ENCODE results near the gene POLR3C. TPM values are rescaled to one million over a fixed set of nuclear protein-coding genes. Genes with fewer than 3 reads are reported as not detected.
A peak's percentile ranks its signal among the peaks of the same experiment; 100 is the strongest.

Gene POLR3C
- total RNA-seq, 1 donor from 2014 or later, result 49.2 TPM

GRCh38 chr1:145858238-145858900, 34.4 kb downstream of the POLR3C start:
- peak overlapping the region; percentile 87 for H3K4me3 ChIP-seq (ENCODE audit: low read depth, low read length)
- TF ChIP-seq CTCF (conservative IDR thresholded peaks at IDR 0.05; ENCODE audit: low read depth, low read length), result no peak
- no peak for DNase-seq (ENCODE audit: low read depth)

GRCh38 chr1:145858901-145859490, 35.0 kb downstream of the POLR3C start, which contains the start of gene PIAS3:
PIAS3 (minus strand) TSS chr1:145859081; CDS start chr1:145858990, 91 bp downstream.
- TF ChIP-seq CTCF (conservative IDR thresholded peaks at IDR 0.05; ENCODE audit: low read depth, low read length), result no peak
- peak; percentile 13 for DNase-seq (ENCODE audit: low read depth)
- H3K4me3 ChIP-seq (ENCODE audit: low read depth, low read length), result peak within 1 kb of the TSS; percentile 87

GRCh38 chr1:145859491-145860023, 35.6 kb downstream of the POLR3C start:
- peak; percentile 4 for TF ChIP-seq CTCF (conservative IDR thresholded peaks at IDR 0.05; ENCODE audit: low read depth, low read length)
- DNase-seq (ENCODE audit: low read depth), result peak; percentile 38
- H3K4me3 ChIP-seq (ENCODE audit: low read depth, low read length), result peak overlapping the region; percentile 87

- no peak overlapping the region for H3K4me3 ChIP-seq (ENCODE audit: low read depth, low read length)
- no peak for TF ChIP-seq CTCF (conservative IDR thresholded peaks at IDR 0.05; ENCODE audit: low read depth, low read length)
- DNase-seq (ENCODE audit: low read depth), result no peak
Measured at GRCh38 chr1:145863282-145864018, 39.5 kb downstream of the POLR3C start.

- DNase-seq (ENCODE audit: low read depth), result no peak
- TF ChIP-seq CTCF (conservative IDR thresholded peaks at IDR 0.05; ENCODE audit: low read depth, low read length), result no peak
- H3K4me3 ChIP-seq (ENCODE audit: low read depth, low read length), result no peak overlapping the region
Measured at GRCh38 chr1:145868232-145868631, 44.2 kb downstream of the POLR3C start.

- peak overlapping the region; percentile 43 for H3K4me3 ChIP-seq (ENCODE audit: low read depth, low read length)
- no peak for TF ChIP-seq CTCF (conservative IDR thresholded peaks at IDR 0.05; ENCODE audit: low read depth, low read length)
- no peak for DNase-seq (ENCODE audit: low read depth)
Measured at GRCh38 chr1:145871994-145872924, 48.3 kb downstream of the POLR3C start.

Measured in epithelial cell of proximal tubule (primary cell).